ENCODE results near the gene SH3BP4.
"Not testable (repeated sequence)": the region's sequence is repeated elsewhere in the genome, so short reads cannot be mapped to it uniquely, and the experiment has no call there.

SH3BP4 gene

GRCh38 chr2:235044501-235045271 lies 92.9 kb downstream of the SH3BP4 start:
- no peak for DNase-seq

GRCh38 chr2:235045336-235045972 lies 93.6 kb downstream of the SH3BP4 start:
- no peak for DNase-seq

GRCh38 chr2:235045973-235046343 lies 94.1 kb downstream of the SH3BP4 start:
- DNase-seq: no peak

GRCh38 chr2:235046589-235046988 lies 94.8 kb downstream of the SH3BP4 start:
- no peak for DNase-seq

GRCh38 chr2:235047171-235048160 lies 95.6 kb downstream of the SH3BP4 start:
- DNase-seq: no peak

GRCh38 chr2:235048549-235048948 lies 96.7 kb downstream of the SH3BP4 start:
- no peak for DNase-seq

- DNase-seq: no peak
These were observed 97.3 kb downstream of the SH3BP4 start for GRCh38 chr2:235049069-235049468.

- no peak for DNase-seq
These were observed 97.9 kb downstream of the SH3BP4 start for GRCh38 chr2:235049719-235050118.

- DNase-seq: no peak
These were observed 99.1 kb downstream of the SH3BP4 start for GRCh38 chr2:235050980-235051351.

GRCh38 chr2:235051436-235052260 lies 99.8 kb downstream of the SH3BP4 start:
- DNase-seq: no peak

- no peak for DNase-seq
These were observed 100.9 kb downstream of the SH3BP4 start for GRCh38 chr2:235052514-235053354.

- no peak for DNase-seq
These were observed 101.8 kb downstream of the SH3BP4 start for GRCh38 chr2:235053651-235054050.

- DNase-seq: no peak
These were observed 102.7 kb downstream of the SH3BP4 start for GRCh38 chr2:235054475-235054874.

- no peak for DNase-seq
These were observed 103.1 kb downstream of the SH3BP4 start for GRCh38 chr2:235054919-235055318.

- no peak for DNase-seq
These were observed 104.2 kb downstream of the SH3BP4 start for GRCh38 chr2:235055891-235056516.

- no peak for DNase-seq
These were observed 105.0 kb downstream of the SH3BP4 start for GRCh38 chr2:235056768-235057167.

- DNase-seq: not testable (repeated sequence)
These were observed 105.8 kb downstream of the SH3BP4 start for GRCh38 chr2:235057616-235058015.

GRCh38 chr2:235059161-235059560 lies 107.3 kb downstream of the SH3BP4 start:
- no peak for DNase-seq

GRCh38 chr2:235061656-235062055 lies 109.8 kb downstream of the SH3BP4 start:
- DNase-seq: no peak

GRCh38 chr2:235063471-235063961 lies 111.7 kb downstream of the SH3BP4 start:
- no peak for DNase-seq

- DNase-seq: no peak
These were observed 113.2 kb downstream of the SH3BP4 start for GRCh38 chr2:235064976-235065375.
